ENCODE measurements around the gene OR52A5.

OR52A5 gene

GRCh38 chr11:5117588-5117987, 20.6 kb downstream of the OR52A5 start:
- DNase-seq (ENCODE audit: low read depth in 2 of 2): no peak

GRCh38 chr11:5115339-5115738, 22.8 kb downstream of the OR52A5 start:
- no peak for DNase-seq (ENCODE audit: low read depth in 2 of 2)

- DNase-seq (ENCODE audit: low read depth in 2 of 2): no peak
Measured at GRCh38 chr11:5107285-5107684, 30.9 kb downstream of the OR52A5 start.

- no peak for DNase-seq (ENCODE audit: low read depth in 2 of 2)
Measured at GRCh38 chr11:5103066-5103465, 35.1 kb downstream of the OR52A5 start.

- no peak for DNase-seq (ENCODE audit: low read depth in 2 of 2)
Measured at GRCh38 chr11:5102246-5102645, 35.9 kb downstream of the OR52A5 start.

GRCh38 chr11:5096011-5096410, 42.1 kb downstream of the OR52A5 start:
- no peak for DNase-seq (ENCODE audit: low read depth in 2 of 2)

GRCh38 chr11:5092821-5093585, 45.2 kb downstream of the OR52A5 start:
- no peak for DNase-seq (ENCODE audit: low read depth in 2 of 2)

- DNase-seq (ENCODE audit: low read depth in 2 of 2): no peak
Measured at GRCh38 chr11:5090668-5091067, 47.5 kb downstream of the OR52A5 start.

GRCh38 chr11:5088556-5088955, 49.6 kb downstream of the OR52A5 start:
- no peak for DNase-seq (ENCODE audit: low read depth in 2 of 2)

GRCh38 chr11:5083602-5084001, 54.6 kb downstream of the OR52A5 start:
- no peak for DNase-seq (ENCODE audit: low read depth in 2 of 2)

- no peak for DNase-seq (ENCODE audit: low read depth in 2 of 2)
Measured at GRCh38 chr11:5081405-5081804, 56.8 kb downstream of the OR52A5 start.
